GM18505 (cell line): ENCODE measurements around the gene IGLL1.
"Not testable (repeated sequence)": the region's sequence is repeated elsewhere in the genome, so short reads cannot be mapped to it uniquely, and the experiment has no call there.

ENCODE experiments used
- ATAC-seq: cut with Tn5 transposase; IDR thresholded peaks from one replicate; pipeline ENCODE4 v1.9.1; 2021; ENCODE audit not compliant: unreplicated experiment
- POLR2A ChIP-seq: IDR thresholded peaks from 4 replicates; pipeline ENCODE4 v1.6.1; 2011; ENCODE audit warnings: borderline replicate concordance; ENCODE audit not compliant: insufficient read depth, insufficient read length; ENCODE audit errors: extremely low read depth

IGLL1 gene

GRCh38 chr22:23604939-23605712, 25.0 kb upstream of the IGLL1 start:
- no peak for TF ChIP-seq POLR2A
- ATAC-seq = no peak

GRCh38 chr22:23603266-23603665, 23.2 kb upstream of the IGLL1 start:
- no peak for ATAC-seq
- TF ChIP-seq POLR2A = no peak

- ATAC-seq = no peak
Measured at GRCh38 chr22:23598805-23599518, 18.9 kb upstream of the IGLL1 start.

GRCh38 chr22:23597576-23598268, 17.6 kb upstream of the IGLL1 start:
- ATAC-seq = not testable (repeated sequence)

More at GRCh38 chr22:23598805-23599518, 18.9 kb upstream of the IGLL1 start:
- TF ChIP-seq POLR2A = no peak

- ATAC-seq = not testable (repeated sequence)
Measured at GRCh38 chr22:23595904-23596303, 15.8 kb upstream of the IGLL1 start.

GRCh38 chr22:23591846-23592245, 11.8 kb upstream of the IGLL1 start:
- TF ChIP-seq POLR2A = no peak
- ATAC-seq = no peak

- no peak for ATAC-seq
Measured at GRCh38 chr22:23591201-23591791, 11.2 kb upstream of the IGLL1 start.

GRCh38 chr22:23583836-23584235, 3.7 kb upstream of the IGLL1 start:
- no peak for TF ChIP-seq POLR2A
- no peak for ATAC-seq

More at GRCh38 chr22:23591201-23591791, 11.2 kb upstream of the IGLL1 start:
- TF ChIP-seq POLR2A = no peak

- no peak for TF ChIP-seq POLR2A
- ATAC-seq = no peak
Measured at GRCh38 chr22:23583153-23583552, 3.1 kb upstream of the IGLL1 start.

- no peak for ATAC-seq
- TF ChIP-seq POLR2A = no peak
Measured at GRCh38 chr22:23581260-23581650, 1.2 kb upstream of the IGLL1 start.

GRCh38 chr22:23580576-23581259, 628 bp upstream of the IGLL1 start:
- no peak for ATAC-seq
- no peak for TF ChIP-seq POLR2A

GRCh38 chr22:23579280-23579679, 810 bp downstream of the IGLL1 start:
- TF ChIP-seq POLR2A = no peak
- no peak for ATAC-seq

GRCh38 chr22:23578306-23578705, 1.8 kb downstream of the IGLL1 start:
- ATAC-seq = no peak
- no peak for TF ChIP-seq POLR2A

GRCh38 chr22:23576681-23577080, 3.4 kb downstream of the IGLL1 start:
- TF ChIP-seq POLR2A = no peak
- no peak for ATAC-seq

GRCh38 chr22:23575601-23576000, 4.5 kb downstream of the IGLL1 start:
- no peak for ATAC-seq
- TF ChIP-seq POLR2A = no peak
